AML-193 (cell line): ENCODE data around the gene NXPH2.
"Not testable (repeated sequence)": the region's sequence is repeated elsewhere in the genome, so short reads cannot be mapped to it uniquely, and the experiment has no call there.

Source experiments
- DNase-seq, 2 experiments: peaks; one replicate each; lab custom pipeline; 2025; lab: John Stamatoyannopoulos, UW

NXPH2 gene

DNA sequence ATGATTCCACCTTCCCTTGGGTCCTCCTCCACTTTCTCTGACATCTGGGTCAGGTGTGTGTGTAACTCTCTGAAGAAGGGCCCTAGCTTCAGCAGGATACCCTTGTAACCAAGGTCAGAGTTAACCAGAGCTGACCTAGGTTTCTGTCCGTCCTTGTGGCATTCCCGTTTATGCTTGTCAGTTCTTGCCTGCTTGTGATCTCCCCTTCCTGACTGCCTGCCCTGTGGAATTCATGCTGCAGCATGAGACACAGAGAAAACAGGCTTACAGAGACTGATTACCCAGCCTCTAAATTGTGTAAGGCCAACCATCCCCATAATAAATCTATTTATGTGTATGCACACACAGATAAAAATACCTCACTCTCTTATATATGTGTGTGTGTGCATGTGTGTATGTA is 22.8 kb downstream of the NXPH2 start:
- DNase-seq = no peak

DNA sequence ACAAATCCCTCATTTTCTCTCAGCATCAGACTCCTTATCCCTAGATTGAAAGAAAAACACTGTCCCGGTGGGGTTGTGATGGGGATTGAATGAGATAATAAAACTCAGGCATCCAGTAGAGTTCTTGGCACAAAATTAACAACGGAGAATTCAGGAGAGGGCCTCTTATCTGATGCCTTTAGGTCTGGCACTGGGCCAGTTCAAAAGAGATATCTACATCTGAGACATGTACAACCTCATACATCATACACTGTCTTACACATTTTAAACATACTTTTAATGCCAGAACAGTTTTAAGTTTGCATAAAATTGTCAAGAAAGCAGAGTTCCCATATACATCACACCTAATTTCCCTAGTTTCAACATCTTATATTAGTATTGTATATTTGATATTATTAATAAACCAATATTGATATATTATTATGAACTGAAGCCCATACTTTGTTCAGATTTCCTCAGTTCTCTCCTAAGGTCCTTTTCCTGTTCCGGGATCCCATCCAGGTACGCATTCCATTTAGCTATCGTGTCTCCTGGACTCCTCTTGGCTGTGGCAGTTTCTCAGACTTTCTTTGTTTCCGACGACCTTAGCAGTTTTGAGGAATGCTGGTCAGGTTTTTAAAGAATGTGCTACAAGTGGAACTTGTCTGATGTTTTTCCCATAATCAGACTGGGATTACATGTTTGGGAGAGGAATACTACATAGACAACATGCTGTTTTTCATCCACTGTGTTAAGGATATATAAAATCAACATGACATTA is 27.8 kb downstream of the NXPH2 start:
- DNase-seq = no peak

DNA sequence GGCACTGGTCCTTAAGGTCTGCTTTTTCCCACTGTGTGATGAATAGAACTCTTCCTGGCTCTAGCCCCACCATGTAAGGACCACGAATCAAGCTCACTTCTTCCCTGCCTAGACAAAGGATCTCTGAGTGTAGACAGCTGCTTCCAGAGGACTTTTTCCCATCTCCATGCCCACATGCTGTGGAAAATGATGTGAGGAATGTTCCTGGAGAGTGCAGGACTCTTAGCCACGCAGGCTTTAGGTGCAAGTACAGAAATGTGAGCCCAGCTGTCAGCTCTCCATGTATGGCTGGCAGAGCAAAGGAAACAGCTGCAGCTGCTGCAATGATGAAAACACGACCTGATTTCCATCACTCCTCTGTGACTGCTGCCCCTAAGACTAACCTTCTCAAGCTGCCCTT is 35.5 kb downstream of the NXPH2 start:
- no peak for DNase-seq

DNA sequence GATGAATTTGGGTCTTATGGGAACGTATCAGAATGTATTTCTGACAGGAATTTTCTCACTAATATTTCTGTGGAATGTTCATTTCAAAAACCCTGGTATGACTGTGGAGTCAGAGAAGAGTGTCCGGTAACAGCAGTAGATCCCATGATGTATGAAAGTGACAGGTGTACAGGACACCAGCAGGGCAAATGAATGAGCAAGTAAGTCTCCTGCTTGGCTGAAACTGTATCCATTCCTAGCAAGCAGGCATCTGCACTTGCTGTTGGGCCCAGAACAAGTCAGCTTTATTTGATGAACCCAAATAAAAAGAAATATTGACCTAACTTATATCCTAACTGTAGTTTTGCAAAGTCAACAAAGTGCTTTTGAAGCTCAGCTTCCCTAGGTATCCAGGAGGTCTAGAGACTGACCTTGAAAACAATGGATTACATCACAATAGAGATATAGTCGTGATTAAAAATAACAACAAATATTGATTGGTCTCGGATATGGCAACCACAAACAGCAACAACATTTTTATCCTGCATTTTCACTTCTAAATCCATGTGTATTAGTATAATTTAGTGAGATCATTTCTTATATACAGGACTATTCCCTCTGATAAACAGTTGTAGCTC is 37.6 kb downstream of the NXPH2 start:
- DNase-seq = no peak

DNA sequence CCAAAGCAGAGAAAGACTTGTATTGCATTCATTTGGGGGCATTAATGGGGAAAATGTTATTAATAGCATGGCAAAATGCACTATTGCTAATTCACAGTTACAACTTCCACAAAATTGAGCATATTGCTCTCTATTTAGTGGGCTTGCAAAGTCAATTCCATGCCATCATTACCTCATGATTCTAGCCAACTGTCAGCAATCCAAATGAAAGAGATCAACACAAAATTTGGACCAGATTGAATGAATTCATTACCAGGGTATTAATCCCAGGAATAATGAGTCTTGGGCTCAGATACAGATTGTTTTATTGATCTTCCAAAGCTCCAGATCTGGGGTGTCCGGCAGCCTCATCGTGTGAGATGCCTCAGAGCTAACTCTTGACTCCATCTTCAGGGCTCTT is 38.3 kb downstream of the NXPH2 start:
- DNase-seq = no peak

DNA sequence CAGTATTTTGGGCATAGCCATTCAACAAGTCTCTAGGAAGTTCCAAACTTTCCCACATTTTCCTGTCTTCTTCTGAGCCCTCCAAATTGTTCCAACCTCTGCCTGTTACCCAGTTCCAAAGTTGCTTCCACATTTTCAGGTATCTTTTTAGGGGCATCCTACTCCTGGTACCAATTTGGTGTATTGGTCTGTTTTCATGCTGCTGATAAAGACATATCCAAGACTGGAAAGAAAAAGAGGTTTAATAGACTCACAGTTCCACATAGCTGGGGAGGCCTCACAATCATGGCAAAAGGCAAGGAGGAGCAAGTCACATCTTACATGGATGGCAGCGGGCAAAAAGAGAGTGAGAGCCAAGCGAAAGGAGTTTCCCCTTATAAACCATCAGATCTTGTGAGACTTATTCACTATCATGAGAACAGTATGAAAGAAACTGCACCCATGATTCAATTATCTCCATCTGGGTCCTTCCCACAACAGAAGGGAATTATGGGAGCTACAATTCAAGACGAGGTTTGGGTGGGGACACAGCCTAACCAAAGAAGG is 43.1 kb downstream of the NXPH2 start:
- DNase-seq = not testable (repeated sequence)

DNA sequence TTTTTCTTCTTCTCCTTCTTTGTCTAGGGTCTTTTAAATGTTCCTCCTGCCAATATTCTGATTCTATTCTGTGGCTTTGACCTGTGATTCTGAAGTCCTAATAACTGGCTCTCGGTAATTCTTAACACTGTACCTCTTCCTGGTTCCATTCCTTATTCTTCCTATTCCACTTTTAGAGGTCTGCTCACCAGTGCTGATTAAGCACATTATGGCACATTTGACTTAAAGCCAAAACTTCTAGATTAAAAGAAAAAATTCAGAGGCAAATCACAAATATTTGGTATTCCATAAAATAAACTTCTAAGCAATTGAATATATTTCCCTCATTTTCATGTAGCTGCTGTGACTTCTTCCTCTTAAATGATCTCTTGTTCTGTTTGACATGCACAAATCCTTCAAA is 47.5 kb downstream of the NXPH2 start:
- DNase-seq = no peak

DNA sequence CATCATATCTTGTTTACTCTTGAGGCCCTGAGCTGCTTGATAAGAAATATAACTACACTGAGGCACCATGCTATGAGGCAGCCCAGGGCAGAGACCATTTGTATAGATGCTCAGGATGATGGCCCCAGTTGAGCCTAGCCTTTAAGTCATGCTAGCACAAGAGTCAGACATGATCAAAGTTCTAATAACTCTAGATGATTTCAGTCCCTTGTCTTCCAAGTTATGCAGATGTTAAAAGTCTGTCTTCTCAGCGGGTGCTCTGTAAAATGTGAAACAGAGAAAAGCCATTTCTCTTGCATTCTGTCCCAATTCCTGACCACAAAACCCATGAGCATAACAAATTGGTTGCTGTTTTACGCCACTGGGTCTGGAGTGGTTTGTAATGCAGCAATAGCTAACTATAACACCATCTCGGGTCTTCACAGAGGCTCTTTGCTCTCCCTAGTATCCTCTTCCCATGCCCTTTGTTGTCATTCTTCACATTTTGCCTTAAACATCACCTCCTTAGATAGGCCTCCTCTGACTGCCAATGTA is 49.6 kb downstream of the NXPH2 start:
- DNase-seq = no peak

DNA sequence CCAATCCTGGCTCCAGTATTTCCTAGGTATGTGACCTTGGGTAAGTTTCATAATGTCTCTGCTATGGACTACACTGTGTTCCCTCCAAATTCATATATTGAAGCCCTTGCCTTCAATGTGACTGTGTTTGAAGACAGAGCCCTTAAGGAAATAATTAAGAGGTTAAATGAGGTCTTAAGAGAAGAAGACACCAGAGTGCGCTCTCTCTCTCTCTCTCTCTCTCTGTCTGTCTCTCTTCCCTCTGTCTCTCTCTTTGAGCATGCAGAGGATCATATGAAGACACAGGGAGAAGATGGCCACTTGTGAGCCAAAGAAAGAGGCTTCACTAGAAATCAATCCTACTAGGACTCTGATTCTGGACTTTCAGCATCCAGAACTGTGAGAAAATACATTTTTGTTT is 52.2 kb downstream of the NXPH2 start:
- DNase-seq = no peak

DNA sequence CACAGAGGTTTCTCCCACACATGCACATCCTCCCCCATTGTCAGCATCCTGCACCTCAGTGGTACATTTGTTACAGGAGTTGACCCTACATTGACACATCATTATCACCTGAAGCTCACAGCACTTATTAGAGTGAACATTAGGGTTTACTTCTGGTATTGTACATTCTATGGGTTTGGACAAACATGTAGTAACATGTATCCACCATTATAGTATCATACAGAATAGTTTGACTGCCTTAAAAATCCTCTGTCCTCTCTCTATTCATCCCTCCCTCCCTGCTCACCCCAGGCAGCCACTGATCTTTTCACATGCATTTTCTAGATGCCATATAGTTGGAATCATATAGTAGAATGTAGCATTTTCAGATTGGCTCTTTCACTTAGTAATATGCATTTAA is 53.5 kb downstream of the NXPH2 start:
- no peak for DNase-seq

DNA sequence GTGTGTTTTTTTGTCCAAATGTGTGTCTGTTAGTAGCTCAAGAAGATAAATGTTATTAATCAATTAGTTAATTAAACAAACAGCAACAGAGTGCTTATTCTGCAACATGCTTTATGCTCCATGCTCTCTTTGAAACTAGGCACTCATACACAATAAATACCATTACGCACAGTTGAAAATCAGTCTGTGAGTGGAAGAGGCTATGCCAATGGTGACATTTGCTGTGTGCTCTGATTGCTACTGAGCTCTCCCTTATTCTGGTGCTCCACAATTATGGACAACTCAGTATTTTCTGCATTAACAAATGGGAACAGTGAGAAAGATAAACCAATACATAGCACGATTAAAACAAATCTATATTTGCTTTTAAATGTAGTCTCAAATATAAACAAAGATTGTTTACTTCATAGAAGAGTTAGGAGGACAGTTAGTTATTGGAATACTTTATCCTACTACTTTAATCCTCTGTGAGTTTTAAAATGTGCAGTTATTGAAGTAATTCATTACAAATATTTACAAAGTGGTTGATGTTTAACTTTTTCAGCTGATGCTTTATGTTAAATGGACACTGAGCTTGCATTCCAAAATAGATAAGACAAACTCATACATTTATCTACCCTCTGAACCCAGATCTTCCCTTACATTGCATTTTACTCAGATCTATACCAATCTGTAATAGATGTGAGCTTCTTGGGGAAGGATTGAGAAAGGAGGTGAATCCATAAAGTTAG is 55.3 kb downstream of the NXPH2 start:
- no peak for DNase-seq

DNA sequence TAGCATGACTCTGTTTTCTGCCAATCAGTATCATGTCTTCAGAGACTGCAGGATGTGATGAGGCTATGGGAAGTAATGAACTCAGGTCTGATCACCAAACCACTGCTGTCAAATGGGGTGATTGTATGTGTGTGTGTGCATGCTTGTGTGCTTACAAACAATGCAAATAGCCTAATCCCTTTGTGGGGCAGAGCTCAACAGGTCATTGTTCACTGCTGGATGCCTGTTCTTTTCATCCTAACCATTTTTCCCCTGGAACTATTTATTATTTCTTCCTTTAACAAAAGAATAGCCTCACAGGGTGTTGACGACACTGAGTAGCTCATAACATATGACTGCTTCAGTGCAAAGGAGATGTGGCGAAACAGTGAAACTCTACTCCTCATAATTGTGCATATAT is 55.9 kb downstream of the NXPH2 start:
- DNase-seq = no peak

DNA sequence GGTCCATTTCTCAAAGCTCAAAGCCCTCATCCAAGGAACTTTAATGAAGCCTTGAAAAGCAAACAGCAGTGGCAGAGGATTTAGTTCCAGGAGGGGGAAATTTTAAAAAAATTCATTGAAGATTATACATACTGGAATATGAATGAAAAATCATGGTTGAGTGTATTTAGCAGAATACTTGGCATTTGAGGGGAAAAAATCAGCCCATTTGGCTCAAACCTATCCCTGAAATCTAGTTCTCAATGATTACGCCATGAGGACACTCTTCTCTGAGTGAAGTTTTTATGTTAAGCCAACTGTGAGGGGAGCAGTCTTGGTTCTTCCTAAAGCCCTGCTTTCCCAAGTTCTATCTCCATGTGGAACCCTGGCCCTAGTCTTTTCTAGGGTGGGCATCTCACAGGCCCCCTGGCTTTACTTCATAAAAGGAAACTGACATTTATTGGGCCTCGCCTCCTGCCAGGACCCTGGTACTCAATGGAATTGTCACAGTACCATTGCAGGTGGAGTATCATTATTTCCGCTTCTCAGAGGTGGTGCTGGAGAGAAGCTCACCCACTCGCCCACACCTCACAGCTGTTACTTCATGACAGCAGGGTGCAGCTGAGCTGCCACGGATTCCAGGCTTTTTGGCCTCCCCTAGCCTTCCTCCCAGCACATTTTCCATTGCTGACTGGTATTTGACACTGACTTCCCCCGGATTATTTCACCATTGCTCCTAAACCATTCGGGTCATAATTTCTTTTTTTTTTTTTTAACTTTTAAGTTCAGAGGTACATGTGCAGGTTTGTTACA is 56.8 kb downstream of the NXPH2 start:
- DNase-seq = no peak

DNA sequence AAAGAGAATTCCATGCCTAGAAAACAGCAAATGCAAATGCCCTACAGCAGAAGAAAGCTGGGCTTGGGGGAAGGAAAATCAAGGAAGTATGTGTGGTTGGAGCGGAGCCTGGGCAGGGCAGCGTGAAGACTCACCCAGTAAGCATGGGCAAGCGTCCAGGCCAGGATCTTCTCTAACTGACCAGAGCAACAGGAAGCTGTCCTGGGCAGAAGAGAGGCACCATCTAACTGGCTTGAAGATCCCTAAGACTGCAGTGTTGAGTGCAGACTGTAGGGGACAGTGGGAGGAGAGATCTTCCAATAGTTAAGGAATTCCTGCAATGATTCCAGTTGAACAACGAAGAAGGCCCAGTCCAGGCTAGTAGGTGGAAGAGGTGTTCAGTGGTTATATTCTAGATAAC is 57.9 kb downstream of the NXPH2 start:
- DNase-seq = no peak

DNA sequence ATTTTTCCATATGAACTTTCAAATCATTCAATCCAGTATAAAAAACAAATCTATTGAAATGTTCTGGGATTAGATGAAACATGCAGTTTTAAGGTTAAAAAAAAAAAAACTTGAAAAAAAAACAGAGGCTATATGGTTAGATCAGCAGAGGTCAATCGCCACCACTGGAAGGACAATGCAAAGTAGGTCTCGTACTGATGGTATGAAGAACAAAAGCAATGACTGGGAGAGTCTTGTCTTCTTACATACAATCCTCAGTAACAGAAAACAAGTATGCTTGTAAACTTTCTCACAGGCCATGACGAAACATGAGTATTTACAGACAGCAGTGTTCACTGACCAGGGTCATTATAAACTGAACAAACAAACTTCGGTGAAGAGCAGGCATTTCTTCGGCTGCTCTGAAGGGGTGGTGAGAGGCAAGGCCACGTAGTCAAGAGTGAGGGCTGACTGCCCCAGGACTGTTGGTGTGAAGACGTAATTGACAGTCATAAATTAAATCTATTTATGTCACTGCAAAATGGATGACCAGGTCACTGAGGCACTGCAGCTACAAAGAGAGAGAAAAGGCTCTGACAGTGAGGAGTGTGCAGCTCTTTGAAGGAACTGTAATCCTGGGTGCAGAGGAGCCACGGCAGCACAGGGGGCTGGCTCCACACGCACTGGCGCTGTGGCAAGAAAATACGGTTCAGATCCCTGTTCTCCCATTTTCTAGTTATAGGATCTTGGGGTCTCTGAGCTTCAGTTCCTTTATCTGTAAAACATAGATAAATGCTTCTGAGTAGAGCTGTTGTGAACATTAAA is 60.0 kb downstream of the NXPH2 start:
- DNase-seq = no peak

DNA sequence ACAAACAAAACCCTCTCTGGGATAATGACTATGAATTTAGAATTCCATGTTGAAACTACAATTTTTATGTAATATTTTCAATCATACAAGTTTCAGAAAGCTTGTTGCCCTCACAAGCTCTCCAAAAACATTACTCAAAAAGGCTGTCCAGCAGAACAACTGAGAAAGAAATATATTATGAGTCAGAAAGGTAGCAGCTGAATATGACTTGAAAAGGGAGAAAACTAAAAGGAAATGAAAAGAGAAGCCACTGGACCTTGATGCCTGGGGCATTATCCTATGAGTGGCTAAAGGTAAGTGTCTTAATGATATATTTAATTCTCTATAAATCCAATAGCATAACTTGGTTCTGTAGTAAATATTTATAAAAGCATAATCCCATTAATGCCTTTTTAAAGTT is 61.8 kb downstream of the NXPH2 start:
- no peak for DNase-seq

DNA sequence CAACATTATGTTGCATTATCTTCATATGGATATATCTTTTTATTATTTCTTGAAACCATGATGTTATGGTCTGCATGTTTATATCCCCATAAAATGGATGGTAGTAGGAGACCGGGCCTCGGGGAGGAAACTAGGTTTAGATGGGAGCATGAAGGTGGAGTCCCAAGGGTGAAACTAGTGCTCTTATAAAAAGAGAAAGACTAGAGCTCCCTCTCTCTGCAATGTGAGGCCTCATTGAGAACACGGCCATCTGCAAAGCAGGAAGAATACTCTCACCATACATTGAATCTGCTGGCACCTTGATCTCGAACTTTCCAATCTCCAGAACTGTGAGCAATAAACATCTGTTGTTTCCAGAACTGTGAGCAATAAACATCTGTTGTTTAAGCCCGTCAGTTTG is 64.0 kb downstream of the NXPH2 start:
- no peak for DNase-seq

DNA sequence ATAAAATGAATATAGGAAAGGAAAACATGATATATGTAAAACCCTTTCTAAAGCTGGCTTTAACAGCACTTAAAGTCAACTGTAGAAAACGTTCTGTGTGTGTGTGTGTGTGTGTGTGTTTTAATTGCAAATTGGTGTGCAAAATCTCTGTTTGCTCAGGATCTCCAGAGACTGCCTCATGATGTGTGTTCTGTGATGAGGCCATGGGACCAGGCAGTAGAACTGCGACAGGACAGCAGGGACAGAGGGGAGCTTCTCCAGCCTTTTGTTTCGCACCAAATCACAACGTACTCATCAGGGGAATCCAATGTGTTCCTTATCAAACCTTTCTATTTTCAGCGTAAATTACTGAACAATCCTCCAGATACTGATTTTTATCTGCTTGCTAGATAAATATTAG is 66.7 kb downstream of the NXPH2 start:
- no peak for DNase-seq

DNA sequence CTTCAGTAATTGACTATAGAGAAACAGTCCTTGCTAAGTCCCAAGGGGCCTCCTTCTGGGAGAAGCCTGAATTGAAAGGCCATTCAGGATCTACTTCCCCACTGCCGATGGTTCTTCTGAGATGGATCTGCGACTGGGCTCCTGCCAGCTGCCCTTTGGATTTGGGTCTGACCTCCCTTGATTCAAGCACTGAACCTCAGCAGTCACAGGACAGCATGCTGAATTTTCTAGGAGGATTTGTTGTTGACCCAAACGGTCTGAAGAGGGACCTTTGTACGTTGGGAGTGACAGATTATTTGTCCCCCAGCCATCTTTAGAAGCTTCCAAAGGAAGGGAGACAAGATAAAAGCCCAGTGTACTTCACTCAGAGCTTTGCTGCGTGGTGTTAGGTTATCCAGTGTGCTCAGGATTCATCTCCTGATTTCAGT is 67.1 kb downstream of the NXPH2 start:
- no peak for DNase-seq

DNA sequence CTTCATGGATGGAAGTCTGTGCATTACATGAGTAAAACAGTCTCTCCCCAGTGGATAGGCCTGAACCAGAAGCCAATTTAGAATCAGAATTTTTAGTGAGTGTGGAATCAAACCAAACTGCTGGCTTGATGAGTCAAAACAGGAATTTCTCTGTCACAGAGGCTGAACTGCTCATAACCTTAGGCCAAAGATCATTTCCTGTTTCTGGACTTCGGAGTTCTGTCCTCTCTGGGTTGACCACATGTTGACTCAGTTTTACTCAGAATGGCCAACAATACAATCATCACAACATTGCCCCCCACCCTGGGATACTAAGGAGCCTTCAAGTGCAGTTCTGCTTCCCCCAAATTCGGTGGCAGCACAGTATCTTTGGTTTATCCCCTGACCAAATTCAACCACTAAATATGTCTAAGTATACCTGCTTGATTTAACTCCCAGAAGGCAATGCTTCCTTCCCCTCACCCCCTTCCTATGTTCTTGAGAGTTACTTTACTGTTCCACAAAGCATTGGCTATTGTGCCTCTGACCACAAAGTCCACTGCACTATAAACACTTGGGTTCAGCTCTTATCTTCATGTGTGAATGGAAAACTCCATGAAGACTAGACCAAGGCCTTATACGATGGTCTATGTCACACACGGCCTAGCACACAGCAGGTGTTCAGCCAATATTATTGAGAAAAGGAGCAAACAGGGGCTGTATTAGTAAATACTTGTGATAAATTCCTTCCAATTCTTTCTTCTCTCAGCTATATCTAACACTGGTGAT is 67.8 kb downstream of the NXPH2 start:
- no peak for DNase-seq
